Fibroblast of peridontal ligament (primary cell): ENCODE measurements around the gene MTMR3.
"Not testable (repeated sequence)": the region's sequence is repeated elsewhere in the genome, so short reads cannot be mapped to it uniquely, and the experiment has no call there.

ENCODE experiments used
- DNase-seq: peaks from one replicate; pipeline ENCODE4 v3.0.0-alpha.2; 2010; ENCODE audit errors: extremely low read depth

MTMR3 gene

DNA sequence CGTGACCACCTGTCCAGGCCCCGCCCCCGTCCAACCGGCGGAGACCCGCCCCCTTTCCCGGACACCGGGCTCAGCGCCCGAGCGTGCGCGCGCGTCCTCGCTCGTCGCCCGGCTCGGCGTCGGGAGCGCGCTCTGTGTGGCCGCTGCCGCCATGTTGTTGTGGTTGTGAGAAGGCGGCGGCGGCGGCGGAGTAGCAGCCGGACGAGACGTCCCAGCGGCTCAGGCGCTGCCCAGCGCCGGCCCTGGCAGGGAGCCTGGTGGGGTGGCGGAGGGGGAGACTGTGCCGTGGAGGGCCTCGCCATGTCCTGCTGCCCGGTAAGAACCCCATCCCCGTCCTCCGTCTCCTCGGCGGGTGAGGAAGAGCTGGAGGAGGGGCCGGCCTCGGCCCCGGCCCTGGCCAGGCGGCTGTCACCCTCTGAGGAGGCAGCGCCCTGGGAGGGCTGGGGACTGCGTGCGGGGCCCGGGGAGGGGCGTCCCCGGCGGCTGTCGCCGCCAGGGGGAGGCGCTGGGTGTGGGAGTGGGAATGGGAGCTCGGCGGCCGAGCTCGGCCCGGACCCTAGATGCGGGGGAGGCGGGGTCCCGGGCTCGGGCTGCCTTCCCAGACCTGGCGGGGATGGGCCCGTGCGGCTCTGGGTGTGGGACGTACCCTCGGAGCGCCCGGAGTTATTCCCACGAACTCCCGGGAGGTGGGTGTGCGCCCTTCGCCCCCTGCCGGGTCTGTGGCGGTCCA is at the start of gene MTMR3:
TSS of gene MTMR3 (plus strand) at position 130 of the 730 bp plus-strand sequence. CDS start 87,886 bp downstream, outside the sequence.
- DNase-seq, result peak; percentile 78

GRCh38 chr22:29833392-29833965 is 49.5 kb upstream of the MTMR3 start:
- no peak for DNase-seq

GRCh38 chr22:29834046-29834445 is 48.9 kb upstream of the MTMR3 start:
- no peak for DNase-seq

DNA sequence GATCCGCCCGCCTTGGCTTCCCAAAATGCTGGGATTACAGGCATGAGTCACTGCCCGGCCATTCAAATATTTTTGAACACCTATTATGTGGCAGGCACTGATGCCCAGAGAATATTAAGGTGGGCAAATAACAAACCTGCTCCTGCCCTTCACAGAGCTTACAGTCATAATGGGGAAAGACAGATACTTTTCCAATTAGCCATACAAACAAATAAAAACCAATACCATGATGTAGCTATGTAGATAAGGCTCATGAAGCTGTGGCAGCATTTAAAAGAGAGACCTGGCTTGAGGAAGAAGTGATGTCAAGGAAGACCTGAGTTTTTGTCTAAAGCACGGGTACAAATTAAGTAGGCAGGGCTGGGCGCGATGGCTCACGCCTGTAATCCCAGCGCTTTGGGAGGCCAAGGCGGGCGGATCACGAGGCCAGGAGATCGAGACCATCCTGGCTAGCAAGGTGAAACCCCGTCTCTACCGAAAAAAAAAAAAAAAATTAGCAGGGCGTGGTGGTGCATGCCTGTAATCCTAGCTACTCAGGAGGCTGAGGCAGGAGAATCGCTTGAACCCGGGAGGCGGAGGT is 46.1 kb upstream of the MTMR3 start:
- DNase-seq, result not testable (repeated sequence)

- DNase-seq, result peak; percentile 94
Observed at GRCh38 chr22:29837741-29838598, 45.0 kb upstream of the MTMR3 start, which contains the start of gene ASCC2. Gene ASCC2 (minus strand): TSS chr22:29838274. CDS start chr22:29832325, 5,949 bp downstream.

GRCh38 chr22:29838599-29838956 is 44.4 kb upstream of the MTMR3 start:
- no peak for DNase-seq

DNA sequence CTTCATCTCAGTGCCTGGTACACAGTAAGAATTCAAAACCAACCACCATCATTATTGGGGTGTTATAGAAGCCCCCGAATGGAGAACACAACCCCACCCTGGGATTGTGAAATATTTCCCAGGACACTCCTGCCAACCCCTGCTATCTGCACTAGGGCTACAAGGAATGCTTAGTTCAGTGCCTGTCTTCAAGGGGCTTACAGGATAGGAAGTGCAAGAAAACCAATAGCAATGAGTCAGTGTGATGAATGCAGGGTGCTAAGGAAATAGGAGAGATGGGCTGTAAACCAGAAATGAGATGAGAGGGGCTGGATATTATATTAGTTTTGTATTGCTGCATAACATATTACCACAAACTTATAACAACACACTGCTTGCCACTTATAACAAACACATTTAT is 43.9 kb upstream of the MTMR3 start:
- DNase-seq, result no peak

GRCh38 chr22:29840498-29840897 is 42.5 kb upstream of the MTMR3 start:
- no peak for DNase-seq

- no peak for DNase-seq
Observed at GRCh38 chr22:29842172-29842571, 40.8 kb upstream of the MTMR3 start.

DNA sequence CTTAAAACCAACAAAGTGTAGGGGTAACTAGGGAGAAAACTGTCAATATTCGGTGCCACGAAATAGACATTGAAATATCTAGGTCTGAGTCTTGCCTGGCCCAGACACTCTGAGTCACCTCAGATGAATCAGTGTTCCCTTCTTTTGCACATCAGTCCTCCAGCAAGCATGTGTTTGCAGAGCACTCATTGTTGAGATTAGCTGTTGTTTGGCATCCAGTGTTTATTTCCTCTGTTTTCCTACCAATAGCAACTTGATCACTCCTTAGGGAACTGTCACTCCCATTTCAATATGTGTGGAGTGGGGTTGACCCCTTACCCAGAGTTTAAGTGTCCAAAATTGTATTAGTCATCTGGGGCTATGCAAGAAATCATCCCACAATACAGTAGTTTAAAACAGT is 40.2 kb upstream of the MTMR3 start:
- DNase-seq, result peak; percentile 89

GRCh38 chr22:29846290-29846689 is 36.7 kb upstream of the MTMR3 start:
- DNase-seq, result no peak

DNA sequence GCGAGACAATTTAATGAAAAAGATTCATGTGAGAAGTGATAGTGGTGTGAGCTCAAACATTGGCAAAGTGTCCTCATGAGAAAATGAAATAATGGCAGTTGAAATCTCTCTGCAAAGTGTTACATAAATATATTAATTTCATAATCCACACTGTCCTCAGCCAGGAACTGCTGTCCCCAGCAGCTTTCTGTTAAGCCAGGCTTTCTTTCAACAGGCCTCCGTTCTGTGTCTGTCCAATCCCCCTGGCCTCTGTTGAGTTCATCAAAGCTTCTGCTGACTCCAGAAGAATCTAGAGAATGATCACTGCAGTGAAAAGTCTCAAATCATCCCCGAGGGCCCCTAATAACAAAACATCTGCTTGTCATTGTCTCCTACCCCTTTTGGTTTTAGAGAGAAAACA is 34.9 kb upstream of the MTMR3 start:
- no peak for DNase-seq

DNA sequence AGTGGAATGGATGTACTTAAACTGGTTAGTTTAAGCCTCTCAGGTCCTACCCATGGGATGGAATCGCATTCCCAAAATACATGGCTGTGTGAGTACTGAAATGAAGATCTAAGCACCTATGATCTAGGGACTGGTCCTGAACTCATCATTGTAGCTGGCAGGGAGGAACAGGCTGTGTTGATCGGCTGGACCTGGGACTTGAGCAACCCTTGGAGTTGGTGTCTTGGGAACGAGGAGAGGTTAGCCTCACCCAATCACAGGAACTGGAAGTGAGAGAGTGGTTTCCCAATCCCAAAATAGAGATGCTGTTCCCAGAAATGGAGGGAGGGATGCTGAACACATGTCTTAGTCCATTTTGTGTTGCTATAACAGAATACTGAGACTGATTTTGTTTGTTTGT is 28.5 kb upstream of the MTMR3 start:
- DNase-seq, result no peak

- no peak for DNase-seq
Observed at GRCh38 chr22:29855611-29856181, 27.3 kb upstream of the MTMR3 start.

GRCh38 chr22:29856496-29856895 is 26.5 kb upstream of the MTMR3 start:
- no peak for DNase-seq

GRCh38 chr22:29859030-29859429 is 23.9 kb upstream of the MTMR3 start:
- not testable (repeated sequence) for DNase-seq

DNA sequence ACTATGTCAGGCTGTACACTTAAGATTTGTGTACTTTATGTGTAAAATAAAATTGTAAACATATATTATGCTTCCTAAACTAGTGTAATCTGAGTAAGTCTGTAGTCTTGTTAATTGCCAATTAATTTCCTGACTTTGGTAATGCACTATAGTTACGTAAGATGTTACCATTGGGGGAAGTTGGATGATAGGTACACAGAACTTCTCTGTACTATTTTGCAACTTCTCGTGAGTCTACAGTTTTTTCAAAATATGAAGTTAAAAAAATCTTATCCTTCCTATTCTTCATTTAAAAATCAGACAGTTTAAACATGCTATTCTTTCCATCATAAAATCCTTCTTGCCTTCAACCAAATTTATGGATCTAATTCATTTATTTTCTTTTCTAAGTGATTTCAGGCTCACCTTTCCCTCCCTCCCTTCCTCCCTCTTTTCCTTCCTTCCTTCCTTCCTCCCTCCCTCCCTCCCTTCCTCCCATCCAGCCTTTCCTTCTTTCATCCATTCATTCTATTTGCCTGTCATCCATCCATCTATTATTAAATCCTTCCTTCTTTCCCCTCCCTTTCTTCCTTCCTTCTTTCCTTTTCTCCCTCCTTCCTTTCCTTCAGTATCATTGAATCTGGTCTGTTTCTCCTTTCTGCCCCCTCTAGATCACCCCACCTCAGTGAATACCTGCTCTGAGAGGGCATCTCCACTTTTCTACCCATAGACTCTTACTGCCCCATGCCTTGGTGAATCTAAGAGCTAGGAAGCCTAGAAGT is 22.8 kb upstream of the MTMR3 start:
- no peak for DNase-seq

DNA sequence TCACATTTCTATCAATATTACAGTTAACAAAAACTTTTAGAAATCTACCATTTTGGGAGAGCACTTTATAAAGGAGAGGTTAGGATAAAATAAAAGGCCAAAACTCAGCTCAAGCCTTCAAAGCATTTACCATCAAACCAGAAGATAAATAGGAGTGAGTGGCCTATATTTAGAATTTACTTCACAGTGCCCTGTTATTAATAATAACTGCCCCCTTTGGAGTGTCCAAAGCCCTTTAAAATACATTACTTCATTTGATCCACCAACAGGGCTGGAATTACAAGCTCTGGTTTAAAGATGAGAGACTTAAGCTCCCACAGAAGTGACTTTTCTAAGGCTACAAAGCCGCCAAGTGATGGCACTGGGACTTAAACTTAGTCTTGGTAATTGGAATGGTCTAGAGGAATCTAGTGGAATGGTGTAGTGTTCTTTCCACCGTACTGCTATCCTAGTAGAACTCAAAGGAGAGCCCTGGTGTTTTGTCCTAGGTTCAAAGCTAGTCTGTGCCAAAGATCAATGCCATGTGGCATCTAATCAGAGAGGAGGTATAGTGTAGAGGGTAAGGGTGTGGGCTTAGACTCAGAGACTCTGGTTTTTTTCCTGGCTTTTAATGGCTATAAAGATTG is 21.2 kb upstream of the MTMR3 start:
- DNase-seq, result no peak

- not testable (repeated sequence) for DNase-seq
Observed at GRCh38 chr22:29865572-29865971, 17.4 kb upstream of the MTMR3 start.

- DNase-seq, result no peak
Observed at GRCh38 chr22:29867260-29867659, 15.7 kb upstream of the MTMR3 start.

GRCh38 chr22:29867851-29868250 is 15.1 kb upstream of the MTMR3 start:
- DNase-seq, result no peak
